GM12878 (cell line): ENCODE data around the gene ATP6V1C2. TPM values are rescaled to one million over a fixed set of nuclear protein-coding genes. Genes with fewer than 3 reads are reported as not detected.

ENCODE experiments used
- ATAC-seq: fragments of 200-7000 bp; cut with Tn5 transposase; 3 replicates; pipeline ENCODE4 v1.9.1; 2020; ENCODE audit warnings: mild to moderate bottlenecking, moderate library complexity
- BruUV-seq: library from RNA; stranded (reverse); fragments of 400-500 nt; replicated peaks from 2 replicates; lab custom pipeline; 2021; lab: Mats Ljungman, UMichigan
- CTCF ChIA-PET: fragments of 300-600 bp; sonication (Branson Sonifier 250); formaldehyde crosslinking; extraction: SDS; loops from one replicate; lab custom pipeline; 2021; ENCODE audit warnings: inconsistent platforms; lab: Yijun Ruan, JAX
- POLR2A ChIA-PET: fragments of 350-600 bp; formaldehyde crosslinking; extraction: SDS; loops from one replicate; lab custom pipeline; 2021; ENCODE audit warnings: inconsistent platforms; lab: Charles Lee
- RAD21 ChIA-PET: fragments of 300-600 bp; sonication (Branson Sonifier 250); formaldehyde crosslinking; loops from one replicate; lab custom pipeline; 2023; ENCODE audit warnings: antibody characterized with exemption; ENCODE audit not compliant: unreplicated experiment; lab: Charles Lee
- SMC1A ChIA-PET: fragments of 300-600 bp; sonication (Branson Sonifier 250); formaldehyde crosslinking; loops from one replicate; lab custom pipeline; 2023; ENCODE audit not compliant: unreplicated experiment, uncharacterized antibody; lab: Charles Lee
- DNase-seq: peaks from one replicate; pipeline ENCODE4 v3.0.0-alpha.2; 2011; ENCODE audit warnings: low read depth, low spot score
- FAIRE-seq: peaks from 3 replicates; lab custom pipeline; 2011; peaks lifted over from hg19 to GRCh38; lab: Jason Lieb, UNC
- H2AFZ ChIP-seq: 2 replicates; pipeline ENCODE4 v1.6.0; 2011; ENCODE audit warnings: low read depth, low read length, control low read depth; ENCODE audit not compliant: control insufficient read depth
- H3K27ac ChIP-seq: 2 replicates; pipeline ENCODE4 v1.5.1; 2011; ENCODE audit warnings: control low read depth; ENCODE audit not compliant: control insufficient read depth, insufficient read depth
- H3K27me3 ChIP-seq, 2 experiments: replicated peaks in 1 of 2; 2 replicates each; pipeline versions ENCODE4 v1.6.0 to v1.6.1; 2011; ENCODE audit warnings: low read length in 1 of 2; ENCODE audit not compliant: control insufficient read depth in 2 of 2, insufficient read depth in 2 of 2
- H3K36me3 ChIP-seq, 2 experiments: 2 replicates each; pipeline ENCODE4 v1.5.1; 2011; ENCODE audit warnings: low read length in 1 of 2; ENCODE audit not compliant: control insufficient read depth in 2 of 2, insufficient read depth in 2 of 2
- H3K4me1 ChIP-seq: 2 replicates; pipeline ENCODE4 v1.6.1; 2011; ENCODE audit warnings: mild to moderate bottlenecking, low read length, moderate library complexity, mixed read lengths; ENCODE audit not compliant: control insufficient read depth, insufficient read depth
- H3K4me2 ChIP-seq: 2 replicates; pipeline ENCODE4 v1.6.0; 2011; ENCODE audit warnings: control low read depth; ENCODE audit not compliant: control insufficient read depth, insufficient read depth
- H3K4me3 ChIP-seq: fragments of 200-600 bp; sonication (generic); 2 replicates; pipeline ENCODE4 v1.5.1; 2016
- H3K79me2 ChIP-seq: 2 replicates; pipeline ENCODE4 v1.6.0; 2011; ENCODE audit warnings: low read length; ENCODE audit not compliant: control insufficient read depth, insufficient read depth
- H3K9ac ChIP-seq: 2 replicates; pipeline ENCODE4 v1.8.0; 2011; ENCODE audit warnings: low read length, control low read depth, mixed read lengths; ENCODE audit not compliant: control insufficient read depth, insufficient read depth
- H3K9me3 ChIP-seq: replicated peaks from 3 replicates; pipeline ENCODE4 v1.5.1; 2011; ENCODE audit warnings: mild to moderate bottlenecking, low read length; ENCODE audit not compliant: control insufficient read depth, insufficient read depth
- H4K20me1 ChIP-seq: 2 replicates; pipeline ENCODE4 v1.6.0; 2011; ENCODE audit not compliant: control insufficient read depth, insufficient read depth
- CHD1 ChIP-seq: IDR thresholded peaks from 2 replicates; pipeline ENCODE4 v1.6.1; 2012; ENCODE audit warnings: low read depth, low read length, improper control_type of control experiment
- CHD2 ChIP-seq: IDR thresholded peaks from 2 replicates; pipeline ENCODE4 v1.6.1; 2011; ENCODE audit warnings: low read depth, low read length, improper control_type of control experiment, borderline replicate concordance
- ESRRA ChIP-seq: IDR thresholded peaks from 2 replicates; pipeline ENCODE4 v1.6.1; 2012; ENCODE audit warnings: mild to moderate bottlenecking, low read length, improper control_type of control experiment
- HDGF ChIP-seq: fragments of 450-650 bp; IDR thresholded peaks from 2 replicates; pipeline ENCODE4 v1.6.1; 2016; ENCODE audit warnings: antibody characterized with exemption
- NFIC ChIP-seq: IDR thresholded peaks from 2 replicates; pipeline ENCODE4 v1.6.1; 2012; ENCODE audit warnings: low read depth, mild to moderate bottlenecking, inconsistent platforms, low read length, moderate library complexity
- NFYB ChIP-seq: IDR thresholded peaks from 2 replicates; pipeline ENCODE4 v1.6.1; 2011; ENCODE audit warnings: low read depth, mild to moderate bottlenecking, low read length, improper control_type of control experiment, moderate library complexity; ENCODE audit not compliant: insufficient read depth
- NKRF ChIP-seq: fragments of 450-650 bp; conservative IDR thresholded peaks from 2 replicates; pipeline ENCODE4 v1.6.1; 2017; ENCODE audit warnings: mild to moderate bottlenecking, moderate library complexity
- RAD51 ChIP-seq: fragments of 450-650 bp; IDR thresholded peaks from 2 replicates; pipeline ENCODE4 v1.6.1; 2016; ENCODE audit warnings: moderate library complexity, mild to moderate bottlenecking, inconsistent platforms
- RB1 ChIP-seq: fragments of 450-650 bp; formaldehyde crosslinking; IDR thresholded peaks from 2 replicates; pipeline ENCODE4 v1.6.1; 2017; ENCODE audit warnings: mild to moderate bottlenecking, borderline replicate concordance
- SMAD5 ChIP-seq: IDR thresholded peaks from 2 replicates; pipeline ENCODE4 v1.6.1; 2016; ENCODE audit warnings: antibody characterized with exemption, low read depth
- SPI1 ChIP-seq: IDR thresholded peaks from 2 replicates; pipeline ENCODE4 v1.6.1; 2011; ENCODE audit warnings: low read depth, mild to moderate bottlenecking, low read length, moderate library complexity, borderline replicate concordance; ENCODE audit not compliant: insufficient read depth
- STAT3 ChIP-seq: IDR thresholded peaks from 2 replicates; pipeline ENCODE4 v1.6.1; 2011; ENCODE audit warnings: low read depth, low read length, improper control_type of control experiment
- TCF7 ChIP-seq: IDR thresholded peaks from 2 replicates; pipeline ENCODE4 v1.6.1; 2014; ENCODE audit warnings: antibody characterized with exemption, borderline replicate concordance
- ZBTB11 ChIP-seq: fragments of 450-650 bp; formaldehyde crosslinking; IDR thresholded peaks from 2 replicates; pipeline ENCODE4 v1.5.0; 2022; ENCODE audit warnings: mild to moderate bottlenecking, missing genetic modification characterization
- ZNF274 ChIP-seq: IDR thresholded peaks from one replicate; pipeline ENCODE4 v1.8.0; 2011; ENCODE audit not compliant: insufficient read length, insufficient read depth
- WGBS: methylation state at CpG from one replicate; pipeline ENCODE4 v1.1.6; 2016; ENCODE audit warnings: low lambda C conversion rate; ENCODE audit not compliant: insufficient replicate concordance, insufficient coverage; ENCODE audit errors: missing lambda C conversion rate; 5-methylcytosine and 5-hydroxymethylcytosine counted together
- in situ Hi-C: fragments of 300-500 bp; cut with MboI; formaldehyde crosslinking; loops from 9 replicates; pipeline ENCODE4 v1.14.3; 2018; ENCODE audit warnings: mixed read lengths
- intact Hi-C: fragments of 100-400 bp; cut with micrococcal nuclease; formaldehyde crosslinking; loops from one replicate; pipeline ENCODE4 v1.14.2; 2022; ENCODE audit not compliant: unreplicated experiment
- polyA plus RNA-seq, 11 experiments: library from polyadenylated mRNA; depleted of rRNA in 4 of 11; unstranded in 6 of 11; stranded (reverse) in 5 of 11; fragments of >200 nt; fragmentation: Nextera tagmentation in 4 of 11; fragmentation: Illumina TruSeq in 1 of 11; extraction: Ambion mirVana in 4 of 11; extraction: Trizol in 1 of 11; gene quantifications; 1 replicate in 1 of 11; 2 replicates in 10 of 11; pipeline versions ENCODE4 v1.2.1 to v1.2.3, GENCODE V29; 2011 to 2016; ENCODE audit warnings: inconsistent platforms in 2 of 11, missing spikeins in 2 of 11, low read depth in 1 of 11
- total RNA-seq, 4 experiments: library from RNA; depleted of rRNA in 3 of 4; stranded (reverse); fragments of >200 nt in 3 of 4; fragmentation: Illumina TruSeq in 1 of 4; extraction: Trizol in 1 of 4; gene quantifications; 2 replicates each; pipeline versions ENCODE4 v1.2.1 to v1.2.3, GENCODE V29; 2013 to 2021

The ATP6V1C2 gene
- total and polyA plus RNA-seq, 10 of the 15 experiments (the other 5 are each of a cell fraction or from before 2014, with no cell fraction given) = 0.04 to 1.5 (median 0.24) TPM; not detected in 1

- in situ Hi-C loops (no loop called here), intact Hi-C loops (no loop called here)
- Histone ChIP-seq H2AFZ (no peak overlapping the region), H3K27ac (no peak overlapping the region), H3K4me1 (no peaks in the 10 kb centered on the region), H3K4me2 (no peak overlapping the region), H3K27me3 (no peaks in the 10 kb centered on the region), H3K36me3 (peaks cover 23 to 76% of the 10 kb centered on the region in 2 experiments), H3K9me3 (no peaks in the 10 kb centered on the region), H3K4me3 (no peak overlapping the region), H3K79me2 (no peaks in the 10 kb centered on the region), H4K20me1 (no peaks in the 10 kb centered on the region), H3K9ac (no peak overlapping the region)
- no TSS peak for BruUV-seq
- DNase-seq (no peak), ATAC-seq (no peak), FAIRE-seq (no peak)
- ChIA-PET POLR2A (no interaction called here), RAD21 (no interaction called here), CTCF (interaction anchor here (2.8 kb wide), 1 partner anchor 47 kb away, joined by 10 read pairs; no protein-coding TSS in a partner anchor), SMC1A (interaction anchor here (1.2 kb wide), 1 partner anchor 37 kb away, joined by 3 read pairs; no protein-coding TSS in a partner anchor)
- 96% methylated on average over 5 of the region's 5 CpGs for WGBS
- no peak for TF ChIP-seq CHD1
- TF ChIP-seq SPI1 = no peak
- no peak for TF ChIP-seq TCF7
- no peak for TF ChIP-seq ZBTB11
- no peak for TF ChIP-seq RB1
- TF ChIP-seq NFIC = no peak
- TF ChIP-seq ZNF274 = no peak
- TF ChIP-seq SMAD5 = no peak
- TF ChIP-seq RAD51 = no peak
- TF ChIP-seq NKRF = no peak
- no peak for TF ChIP-seq NFYB
- TF ChIP-seq ESRRA = no peak
- TF ChIP-seq CHD2 = no peak
- TF ChIP-seq HDGF = no peak
- TF ChIP-seq STAT3 = no peak
Observed at GRCh38 chr2:10785260-10785659, 63.8 kb downstream of the ATP6V1C2 start.
